Caco-2 (cell line): ENCODE results near the gene IRF7. TPM values are rescaled to one million over a fixed set of nuclear protein-coding genes. Genes with fewer than 3 reads are reported as not detected.

ENCODE experiments used
- BruUV-seq: library from RNA; stranded (reverse); fragments of 400-500 nt; replicated peaks from 2 replicates; lab custom pipeline; 2021; lab: Mats Ljungman, UMichigan
- CTCF ChIA-PET: fragments of 300-600 bp; sonication (Branson Sonifier 250); formaldehyde crosslinking; loops from one replicate; lab custom pipeline; 2022; ENCODE audit warnings: antibody characterized with exemption; lab: Charles Lee
- POLR2A ChIA-PET: fragments of 300-600 bp; sonication (Branson Sonifier 250); formaldehyde crosslinking; loops from one replicate; lab custom pipeline; 2022; ENCODE audit warnings: antibody characterized with exemption; lab: Charles Lee
- DNase-seq, 2 experiments: peaks; one replicate each; pipeline versions ENCODE4 v3.0.0 to v3.0.0-alpha.2; 2020 to 2022
- H3K27me3 ChIP-seq: replicated peaks from 2 replicates; pipeline ENCODE4 v1.6.0; 2011; ENCODE audit warnings: low read length; ENCODE audit not compliant: control insufficient read depth, insufficient read depth
- H3K36me3 ChIP-seq: 2 replicates; pipeline ENCODE4 v1.5.1; 2011; ENCODE audit warnings: low read length; ENCODE audit not compliant: control insufficient read depth, insufficient read depth
- H3K4me1 ChIP-seq: fragments of 250-450 bp; sonication (Bioruptor Pico); 2 replicates; pipeline ENCODE4 v1.5.1; 2020; ENCODE audit warnings: mild to moderate bottlenecking
- H3K4me3 ChIP-seq: 2 replicates; pipeline ENCODE4 v1.5.1; 2011; ENCODE audit warnings: low read depth, mild to moderate bottlenecking, control low read depth, low read length
- H3K9me3 ChIP-seq: fragments of 250-450 bp; sonication (Bioruptor Pico); 2 replicates; pipeline ENCODE4 v1.5.1; 2020; ENCODE audit warnings: mild to moderate bottlenecking, moderate library complexity
- H3K27ac Mint-ChIP-seq: one replicate; pipeline ENCODE4 v1.8.0; 2022; ENCODE audit warnings: mixed read lengths; ENCODE audit not compliant: unreplicated experiment
- H3K27me3 Mint-ChIP-seq: one replicate; pipeline ENCODE4 v1.8.0; 2022; ENCODE audit warnings: mixed read lengths; ENCODE audit not compliant: insufficient read depth, unreplicated experiment
- H3K36me3 Mint-ChIP-seq: one replicate; pipeline ENCODE4 v1.8.0; 2022; ENCODE audit warnings: mild to moderate bottlenecking, mixed read lengths; ENCODE audit not compliant: insufficient read depth, unreplicated experiment
- H3K4me1 Mint-ChIP-seq: one replicate; pipeline ENCODE4 v1.8.0; 2022; ENCODE audit warnings: low read depth, mixed read lengths; ENCODE audit not compliant: unreplicated experiment
- H3K4me3 Mint-ChIP-seq: one replicate; pipeline ENCODE4 v1.8.0; 2022; ENCODE audit warnings: mild to moderate bottlenecking, moderate library complexity, mixed read lengths; ENCODE audit not compliant: unreplicated experiment
- H3K9me3 Mint-ChIP-seq: one replicate; pipeline ENCODE4 v1.8.0; 2022; ENCODE audit warnings: mixed read lengths; ENCODE audit not compliant: unreplicated experiment
- CTCF ChIP-seq, 2 experiments: fragments of 200-600 bp in 1 of 2; IDR thresholded peaks; 1 replicate in 1 of 2; 2 replicates in 1 of 2; pipeline versions ENCODE4 v1.5.1 to v1.8.0; 2011 to 2022; ENCODE audit warnings: antibody characterized with exemption in 1 of 2, control low read depth in 1 of 2, inconsistent platforms in 1 of 2, low read depth in 1 of 2, low read length in 1 of 2, mild to moderate bottlenecking in 1 of 2, moderate library complexity in 1 of 2; ENCODE audit not compliant: insufficient read depth in 1 of 2, severe bottlenecking in 1 of 2, unreplicated experiment in 1 of 2
- intact Hi-C: fragments of 100-400 bp; cut with micrococcal nuclease; formaldehyde crosslinking; loops from one replicate; pipeline ENCODE4 v1.10.0; 2022; ENCODE audit not compliant: unreplicated experiment
- total RNA-seq: library from RNA; stranded (reverse); gene quantifications from 2 replicates; pipeline ENCODE4 v1.2.3, GENCODE V29; 2022

The IRF7 gene
- total RNA-seq, 1 experiment from 2014 or later = 27.2 TPM

DNA sequence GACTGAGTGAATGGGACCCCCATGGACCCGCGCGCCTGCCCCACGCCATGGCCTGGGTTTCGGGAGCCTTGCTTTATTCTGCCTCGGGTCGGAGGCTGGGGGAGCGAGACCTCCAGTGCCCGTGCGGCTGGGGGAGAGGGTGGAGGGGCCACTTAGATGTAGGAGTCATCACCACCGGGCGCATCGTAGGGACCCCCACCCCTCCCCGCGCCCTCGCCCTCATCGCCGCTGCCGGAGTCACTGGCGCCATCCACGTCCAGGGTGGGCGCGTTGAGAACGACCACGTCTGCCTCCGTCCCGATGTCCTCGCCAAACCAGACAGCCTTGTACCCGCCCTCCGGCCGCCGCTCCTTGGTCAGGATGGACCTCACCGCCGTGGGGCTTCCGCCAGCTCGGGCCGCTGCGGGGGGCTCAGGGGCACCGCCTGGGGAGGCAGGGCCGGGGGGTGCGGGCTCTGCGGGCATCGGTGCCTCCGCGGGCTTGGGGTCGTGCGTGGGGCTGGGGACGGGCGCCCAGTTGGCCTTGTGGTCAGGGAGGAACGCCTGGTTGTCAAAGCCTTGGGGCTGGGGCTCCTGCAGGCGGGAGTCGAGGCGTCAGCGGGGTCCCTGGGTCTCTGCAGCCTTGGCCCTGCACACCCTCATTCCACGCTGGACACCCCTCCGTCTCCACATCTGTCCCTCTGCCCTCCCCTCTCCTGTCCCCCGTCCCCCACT is 1.6 kb upstream of the IRF7 start:
- TF ChIP-seq CTCF (IDR thresholded peaks at IDR 0.05; ENCODE audit: insufficient read depth in 1 of 2, low read depth in 1 of 2, low read length in 1 of 2, severe bottlenecking in 1 of 2, unreplicated experiment in 1 of 2) = no peak
- H3K4me3 Mint-ChIP-seq = no peak overlapping the region
- CTCF ChIA-PET = no interaction called here
- H3K9me3 Mint-ChIP-seq = no peaks in the 10 kb centered on the region
- Histone ChIP-seq H3K9me3 (no peaks in the 10 kb centered on the region), H3K27me3 (no peaks in the 10 kb centered on the region), H3K4me3 (no peak overlapping the region), H3K4me1 (peaks cover 27% of the 10 kb centered on the region), H3K36me3 (peaks cover 3% of the 10 kb centered on the region)
- H3K27ac Mint-ChIP-seq = no peak overlapping the region
- BruUV-seq = no TSS peak
- H3K36me3 Mint-ChIP-seq = peaks cover 87% of the 10 kb centered on the region
- intact Hi-C loops = loop anchor here (5.0 kb wide), 1 partner anchor 50 kb away; no protein-coding TSS in a partner anchor
- no peak for DNase-seq
- peaks cover 5% of the 10 kb centered on the region for H3K4me1 Mint-ChIP-seq
- H3K27me3 Mint-ChIP-seq = no peaks in the 10 kb centered on the region
- POLR2A ChIA-PET = no interaction called here

DNA sequence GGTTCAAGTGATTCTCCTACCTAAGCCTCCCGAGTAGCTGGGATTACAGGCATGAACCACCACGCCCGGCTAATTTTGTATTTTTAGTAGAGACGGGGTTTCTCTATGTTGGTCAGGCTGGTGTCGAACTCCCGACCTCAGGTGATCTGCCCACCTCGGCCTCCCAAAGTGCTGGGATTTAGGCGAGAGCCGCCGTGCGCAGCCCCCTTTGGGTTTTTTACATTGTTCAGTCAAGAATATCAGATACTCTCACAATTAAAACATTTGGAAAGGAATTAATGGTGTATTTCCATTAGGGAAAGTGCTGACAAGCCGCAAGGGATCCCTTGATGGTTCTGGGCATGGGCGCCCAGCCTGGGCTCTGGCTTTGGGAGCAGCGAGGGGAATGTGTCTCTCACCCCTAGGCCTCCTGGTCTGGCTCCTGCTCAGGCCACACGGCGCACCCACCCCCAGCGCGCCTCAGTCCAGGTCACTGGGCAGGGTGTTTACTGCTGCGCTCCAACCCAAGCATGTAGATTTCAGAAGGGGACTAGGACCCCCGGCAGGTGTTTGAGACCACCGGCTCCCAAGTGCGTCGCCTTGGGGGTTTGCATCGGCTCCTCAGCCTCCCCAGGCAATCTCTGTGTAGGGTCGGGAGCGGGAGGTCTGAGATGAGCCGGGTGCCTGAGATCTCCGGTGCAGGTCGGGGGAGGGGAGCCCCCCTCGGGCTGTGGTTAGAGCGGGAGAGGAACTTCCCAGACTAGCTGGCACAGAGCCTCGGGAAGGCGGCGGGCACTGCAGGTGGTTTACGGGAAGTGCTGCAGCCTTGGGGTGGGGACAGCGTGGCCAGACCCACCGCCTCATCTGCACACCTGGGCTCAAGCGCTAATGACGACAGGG is 809 bp upstream of the IRF7 start:
- Histone ChIP-seq H3K36me3 (peaks cover 3% of the 10 kb centered on the region), H3K27me3 (no peaks in the 10 kb centered on the region), H3K4me1 (peaks cover 27% of the 10 kb centered on the region), H3K9me3 (no peaks in the 10 kb centered on the region), H3K4me3 (no peak overlapping the region; the same call in 1 of the 2 replicates)
- Mint-ChIP-seq H3K27ac (peak overlapping the region; percentile 89), H3K27me3 (no peaks in the 10 kb centered on the region), H3K36me3 (peaks cover 88% of the 10 kb centered on the region), H3K4me1 (peaks cover 5% of the 10 kb centered on the region), H3K4me3 (no peak overlapping the region), H3K9me3 (no peaks in the 10 kb centered on the region)
- DNase-seq = no peak
- CTCF ChIA-PET = no interaction called here
- POLR2A ChIA-PET = interaction anchor here (0.6 kb wide), 1 partner anchor 41 kb away, joined by 3 read pairs; no protein-coding TSS in a partner anchor
- TF ChIP-seq CTCF (IDR thresholded peaks at IDR 0.05; ENCODE audit: insufficient read depth in 1 of 2, low read depth in 1 of 2, low read length in 1 of 2, severe bottlenecking in 1 of 2, unreplicated experiment in 1 of 2) = no peak
- intact Hi-C loops = loop anchor here (5.0 kb wide), 1 partner anchor 49 kb away; no protein-coding TSS in a partner anchor
- BruUV-seq = TSS peak; percentile 47
